ENCODE measurements around the gene ZNF30. TPM values are rescaled to one million over a fixed set of nuclear protein-coding genes. Genes with fewer than 3 reads are reported as not detected.
"Not testable (repeated sequence)": the region's sequence is repeated elsewhere in the genome, so short reads cannot be mapped to it uniquely, and the experiment has no call there.

ZNF30 gene
- total RNA-seq, 1 experiment from 2014 or later, result 4.1 TPM

GRCh38 chr19:34985249-34986022, 58.7 kb downstream of the ZNF30 start:
- DNase-seq (ENCODE audit: low read depth), result peak; percentile 34

GRCh38 chr19:34988119-34988518, 61.4 kb downstream of the ZNF30 start:
- no peak for DNase-seq (ENCODE audit: low read depth)

GRCh38 chr19:34989298-34989697, 62.6 kb downstream of the ZNF30 start:
- no peak for DNase-seq (ENCODE audit: low read depth)

GRCh38 chr19:34990578-34991192, 64.0 kb downstream of the ZNF30 start:
- no peak for DNase-seq (ENCODE audit: low read depth)

- DNase-seq (ENCODE audit: low read depth), result no peak
Observed at GRCh38 chr19:34991542-34992333, 65.0 kb downstream of the ZNF30 start.

GRCh38 chr19:34992582-34992981, 65.9 kb downstream of the ZNF30 start:
- not testable (repeated sequence) for DNase-seq (ENCODE audit: low read depth)

- no peak for DNase-seq (ENCODE audit: low read depth)
Observed at GRCh38 chr19:34994286-34994642, 67.6 kb downstream of the ZNF30 start.

Other genes starting within 250 kb of the ZNF30 start
- gene SCGB2B2, start 249.7 kb upstream of the ZNF30 start, total RNA-seq (2014; rRNA removed; shearing (Covaris generic)), result not detected in 2 replicates
- gene ZNF302, start 249.2 kb upstream of the ZNF30 start, total RNA-seq (2014; rRNA removed; shearing (Covaris generic)), result 18.2 and 26.7 TPM in 2 replicates
- gene ZNF181, start 192.7 kb upstream of the ZNF30 start, total RNA-seq (2014; rRNA removed; shearing (Covaris generic)), result 10.8 and 16.8 TPM in 2 replicates
- 9.4 and 15.1 TPM in 2 replicates for gene ZNF599, start 153.7 kb upstream of the ZNF30 start, total RNA-seq (2014; rRNA removed; shearing (Covaris generic))
- gene ZNF792, start 37.3 kb downstream of the ZNF30 start, total RNA-seq (2014; rRNA removed; shearing (Covaris generic)), result 7.2 and 7.4 TPM in 2 replicates
- gene GRAMD1A, start 73.4 kb downstream of the ZNF30 start, total RNA-seq (2014; rRNA removed; shearing (Covaris generic)), result 18.0 and 21.9 TPM in 2 replicates
- 4.9 and 8.4 TPM in 2 replicates for gene SCN1B, start 103.6 kb downstream of the ZNF30 start, total RNA-seq (2014; rRNA removed; shearing (Covaris generic))
- 0.10 TPM in 1 of 2 replicates, not detected in the other for gene HPN, start 114.8 kb downstream of the ZNF30 start, total RNA-seq (2014; rRNA removed; shearing (Covaris generic))
- 3.0 and 3.7 TPM in 2 replicates for gene FXYD3, start 188.9 kb downstream of the ZNF30 start, total RNA-seq (2014; rRNA removed; shearing (Covaris generic))
- gene LGI4, start 208.2 kb downstream of the ZNF30 start, total RNA-seq (2014; rRNA removed; shearing (Covaris generic)), result 0.36 TPM in 1 of 2 replicates, not detected in the other
- 0.98 TPM in 1 of 2 replicates, not detected in the other for gene FXYD1, start 211.9 kb downstream of the ZNF30 start, total RNA-seq (2014; rRNA removed; shearing (Covaris generic))
- not detected in 2 replicates for gene FXYD7, start 216.4 kb downstream of the ZNF30 start, total RNA-seq (2014; rRNA removed; shearing (Covaris generic))
- 258 and 338 TPM in 2 replicates for gene FXYD5, start 227.8 kb downstream of the ZNF30 start, total RNA-seq (2014; rRNA removed; shearing (Covaris generic))

All from RPMI7951 (cell line).